Loucy (cell line): Measurements from ENCODE around the gene SUN2.
A peak's percentile ranks its signal among the peaks of the same experiment; 100 is the strongest.

Experiments used
- H2AFZ ChIP-seq: fragments of 200-600 bp; sonication (generic); 2 replicates; pipeline ENCODE4 v1.6.0; 2016; ENCODE audit warnings: antibody characterized with exemption, mild to moderate bottlenecking, low read length, moderate library complexity
- H3F3A ChIP-seq: fragments of 200-600 bp; 2 replicates; pipeline ENCODE4 v1.6.0; 2016; ENCODE audit warnings: antibody characterized with exemption, low read depth, mild to moderate bottlenecking
- H3K27me3 ChIP-seq: fragments of 200-600 bp; sonication (generic); 2 replicates; pipeline ENCODE4 v1.6.1; 2014; ENCODE audit warnings: low read length, mild to moderate bottlenecking; ENCODE audit not compliant: insufficient read depth, poor library complexity, severe bottlenecking
- H3K36me3 ChIP-seq: fragments of 200-600 bp; sonication (generic); 2 replicates; pipeline ENCODE4 v1.6.1; 2016; ENCODE audit warnings: low read length; ENCODE audit not compliant: insufficient read depth
- H3K4me1 ChIP-seq: fragments of 200-600 bp; sonication (generic); 2 replicates; pipeline ENCODE4 v1.5.1; 2014; ENCODE audit warnings: low read length, mild to moderate bottlenecking; ENCODE audit not compliant: insufficient read depth, poor library complexity, severe bottlenecking
- H3K4me2 ChIP-seq: fragments of 200-600 bp; sonication (generic); 2 replicates; pipeline ENCODE4 v1.6.0; 2014; ENCODE audit warnings: antibody characterized with exemption, low read length, low read depth, mild to moderate bottlenecking; ENCODE audit not compliant: poor library complexity, severe bottlenecking
- H3K4me3 ChIP-seq: fragments of 200-600 bp; sonication (generic); 2 replicates; pipeline ENCODE4 v1.5.1; 2014; ENCODE audit warnings: low read length, mild to moderate bottlenecking, mixed read lengths; ENCODE audit not compliant: poor library complexity, severe bottlenecking
- H3K79me2 ChIP-seq: fragments of 200-600 bp; sonication (generic); 2 replicates; pipeline ENCODE4 v1.6.1; 2014; ENCODE audit warnings: low read length; ENCODE audit not compliant: insufficient read depth
- H3K9ac ChIP-seq: fragments of 200-600 bp; sonication (generic); 2 replicates; pipeline ENCODE4 v1.6.0; 2014; ENCODE audit warnings: mild to moderate bottlenecking, low read depth, low read length, moderate library complexity; ENCODE audit not compliant: poor library complexity, severe bottlenecking
- H3K9me2 ChIP-seq: fragments of 200-600 bp; sonication (generic); replicated peaks from 2 replicates; pipeline ENCODE4 v1.6.1; 2016; ENCODE audit warnings: low read depth, low read length, mixed read lengths
- H3K9me3 ChIP-seq: fragments of 200-600 bp; sonication (generic); 2 replicates; pipeline ENCODE4 v1.6.1; 2014; ENCODE audit warnings: mild to moderate bottlenecking, antibody characterized with exemption, low read length, low read depth; ENCODE audit not compliant: insufficient read depth
- H4K20me1 ChIP-seq: fragments of 200-600 bp; sonication (generic); 2 replicates; pipeline ENCODE4 v1.6.0; 2014; ENCODE audit warnings: antibody characterized with exemption, low read length, mild to moderate bottlenecking; ENCODE audit not compliant: insufficient read depth, poor library complexity, severe bottlenecking
- CTCF ChIP-seq: fragments of 200-600 bp; sonication (generic); conservative IDR thresholded peaks from 2 replicates; pipeline ENCODE4 v1.5.1; 2014; ENCODE audit warnings: mild to moderate bottlenecking, antibody characterized with exemption, low read length
- EZH2phosphoT487 ChIP-seq: fragments of 200-600 bp; IDR thresholded peaks from 2 replicates; pipeline ENCODE4 v1.6.1; 2018; ENCODE audit warnings: antibody characterized with exemption, mild to moderate bottlenecking, moderate library complexity, borderline replicate concordance

The SUN2 gene

GRCh38 chr22:38694940-38695339, 60.9 kb downstream of the SUN2 start:
- peak overlapping the region; percentile 40 for H3K4me3 ChIP-seq
- TF ChIP-seq EZH2phosphoT487 (no peak), CTCF (no peak)
- no peak overlapping the region for H2AFZ ChIP-seq
- no peaks in the 10 kb centered on the region for H3K9me3 ChIP-seq
- H3K27me3 ChIP-seq = no peaks in the 10 kb centered on the region
- no peaks in the 10 kb centered on the region for H3K36me3 ChIP-seq
- H3K9ac ChIP-seq = no peak overlapping the region
- H3K79me2 ChIP-seq = peaks cover 79% of the 10 kb centered on the region
- H3F3A ChIP-seq = no peaks in the 10 kb centered on the region
- peaks cover 22% of the 10 kb centered on the region for H4K20me1 ChIP-seq
- H3K4me1 ChIP-seq = peaks cover 62% of the 10 kb centered on the region
- H3K9me2 ChIP-seq = no peaks in the 10 kb centered on the region
- H3K4me2 ChIP-seq = peak overlapping the region; percentile 99

- Histone ChIP-seq H3K9me2 (no peaks in the 10 kb centered on the region), H3K36me3 (peaks cover 3% of the 10 kb centered on the region; the same call in 1 of the 2 replicates), H3K9ac (no peak overlapping the region), H3K27me3 (no peaks in the 10 kb centered on the region), H3K4me3 (peak overlapping the region; percentile 38), H3K4me1 (peaks cover 53% of the 10 kb centered on the region), H3K4me2 (peak overlapping the region; percentile 99), H3K9me3 (no peaks in the 10 kb centered on the region), H3K79me2 (peaks cover 70% of the 10 kb centered on the region), H3F3A (no peaks in the 10 kb centered on the region), H2AFZ (no peak overlapping the region), H4K20me1 (peaks cover 13% of the 10 kb centered on the region)
- no peak for TF ChIP-seq CTCF
- TF ChIP-seq EZH2phosphoT487 = no peak
Observed at GRCh38 chr22:38694049-38694448, 61.7 kb downstream of the SUN2 start.

GRCh38 chr22:38689651-38690050, 66.1 kb downstream of the SUN2 start:
- H3K27me3 ChIP-seq = no peaks in the 10 kb centered on the region
- H3K4me2 ChIP-seq = no peak overlapping the region
- H3K79me2 ChIP-seq = peaks cover 27% of the 10 kb centered on the region; the same call in 1 of the 2 replicates
- H3K4me3 ChIP-seq = no peak overlapping the region
- H2AFZ ChIP-seq = no peak overlapping the region
- no peaks in the 10 kb centered on the region for H3F3A ChIP-seq
- no peak for TF ChIP-seq EZH2phosphoT487
- no peak for TF ChIP-seq CTCF
- H3K36me3 ChIP-seq = peaks cover 40% of the 10 kb centered on the region; the same call in 1 of the 2 replicates
- no peaks in the 10 kb centered on the region for H3K9me3 ChIP-seq
- H4K20me1 ChIP-seq = peaks cover 7% of the 10 kb centered on the region
- H3K4me1 ChIP-seq = peaks cover 16% of the 10 kb centered on the region
- H3K9ac ChIP-seq = no peak overlapping the region
- no peaks in the 10 kb centered on the region for H3K9me2 ChIP-seq
